Daoy (cell line): ENCODE results near the gene YEATS2. TPM values are rescaled to one million over a fixed set of nuclear protein-coding genes. Genes with fewer than 3 reads are reported as not detected.

Experiments used
- DNase-seq: peaks from one replicate; pipeline ENCODE4 v3.0.0-alpha.2; 2015; ENCODE audit warnings: low read depth
- total RNA-seq: library from RNA; depleted of rRNA; stranded (reverse); fragments of >200 nt; shearing (Covaris generic); gene quantifications from 2 replicates; pipeline ENCODE4 v1.2.3, GENCODE V29; 2014; rRNA removed

The YEATS2 gene
- total RNA-seq, 1 experiment from 2014 or later = 21.6 TPM

- no peak for DNase-seq
Observed at GRCh38 chr3:183837390-183837789, 139.8 kb downstream of the YEATS2 start.

DNA sequence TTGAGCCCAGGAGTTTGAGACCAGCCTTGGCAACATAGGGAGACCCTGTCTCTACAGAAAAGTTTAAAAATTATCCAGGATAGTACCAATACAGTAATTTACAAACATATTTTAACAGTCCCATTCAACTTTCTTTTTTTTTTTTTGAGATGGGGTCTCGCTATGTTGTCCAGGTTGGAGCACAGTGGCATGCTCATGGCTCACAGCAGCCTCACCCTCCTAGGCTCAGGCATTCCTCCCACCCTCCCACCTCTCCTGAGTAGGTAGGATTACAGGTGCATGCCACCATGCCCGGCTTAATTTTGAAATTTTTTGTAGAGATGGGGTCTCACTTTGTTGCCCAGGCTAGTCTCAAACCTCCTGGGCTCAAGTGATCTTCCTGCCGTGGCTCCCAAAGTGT lies 140.3 kb downstream of the YEATS2 start:
- DNase-seq = no peak

DNA sequence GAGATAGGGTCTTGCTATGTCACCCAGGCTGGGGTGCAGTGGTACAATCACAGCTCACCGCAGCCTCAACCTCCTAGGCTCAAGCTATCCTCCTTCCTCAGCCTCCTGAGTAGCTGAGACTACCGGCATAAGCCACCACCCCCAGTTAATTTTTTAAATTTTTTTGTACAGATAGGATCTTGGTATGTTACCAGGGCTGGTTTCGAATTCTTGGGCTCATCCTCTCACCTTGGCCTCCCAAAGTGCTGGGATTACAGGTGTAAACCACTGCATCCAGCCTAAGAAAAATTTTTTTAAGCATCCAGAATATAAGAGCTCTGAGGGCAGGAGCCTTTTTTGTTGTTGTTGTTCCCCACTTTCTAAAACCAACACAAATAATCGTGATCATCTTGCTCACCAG lies 142.2 kb downstream of the YEATS2 start:
- DNase-seq = no peak

DNA sequence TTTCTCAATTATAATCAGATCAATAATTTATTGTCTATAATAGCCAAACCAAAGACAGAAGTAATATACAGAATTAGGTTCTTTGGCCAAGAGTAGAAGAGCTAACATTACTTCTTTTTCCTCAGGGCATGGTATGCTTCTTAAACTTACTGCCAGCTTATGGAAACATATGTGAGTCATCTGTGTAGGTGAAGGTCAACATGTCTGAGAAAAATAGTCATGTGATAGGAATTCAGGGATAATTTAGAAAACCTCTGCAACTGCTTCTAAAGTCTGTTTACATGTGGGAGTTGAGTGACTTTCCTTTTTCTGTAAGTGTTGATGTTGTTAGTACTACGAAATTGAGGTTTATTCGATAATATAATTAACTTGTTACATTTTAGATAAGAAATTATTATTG lies 147.0 kb downstream of the YEATS2 start:
- DNase-seq = peak; percentile 70

DNA sequence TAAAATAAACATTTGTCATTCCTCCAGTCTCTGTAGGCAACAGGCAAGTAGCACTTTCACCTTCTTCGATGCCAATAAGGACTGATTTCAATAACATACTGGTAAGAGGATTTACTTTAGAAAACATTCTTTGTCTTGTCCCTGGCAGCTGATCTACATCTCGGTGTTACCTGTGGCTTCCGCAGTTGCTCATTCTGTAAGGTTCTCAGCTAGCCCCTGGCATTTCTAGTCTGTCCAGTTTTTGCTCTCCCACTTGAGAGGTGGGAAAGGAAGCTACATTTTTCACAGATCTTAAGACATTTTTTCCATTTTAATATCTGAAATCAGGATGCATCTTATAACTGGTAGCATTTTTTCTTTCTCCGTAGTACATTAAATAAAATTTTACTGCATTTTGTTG lies 147.5 kb downstream of the YEATS2 start:
- DNase-seq = no peak

GRCh38 chr3:183845608-183846288 lies 148.2 kb downstream of the YEATS2 start:
- peak; percentile 16 for DNase-seq

DNA sequence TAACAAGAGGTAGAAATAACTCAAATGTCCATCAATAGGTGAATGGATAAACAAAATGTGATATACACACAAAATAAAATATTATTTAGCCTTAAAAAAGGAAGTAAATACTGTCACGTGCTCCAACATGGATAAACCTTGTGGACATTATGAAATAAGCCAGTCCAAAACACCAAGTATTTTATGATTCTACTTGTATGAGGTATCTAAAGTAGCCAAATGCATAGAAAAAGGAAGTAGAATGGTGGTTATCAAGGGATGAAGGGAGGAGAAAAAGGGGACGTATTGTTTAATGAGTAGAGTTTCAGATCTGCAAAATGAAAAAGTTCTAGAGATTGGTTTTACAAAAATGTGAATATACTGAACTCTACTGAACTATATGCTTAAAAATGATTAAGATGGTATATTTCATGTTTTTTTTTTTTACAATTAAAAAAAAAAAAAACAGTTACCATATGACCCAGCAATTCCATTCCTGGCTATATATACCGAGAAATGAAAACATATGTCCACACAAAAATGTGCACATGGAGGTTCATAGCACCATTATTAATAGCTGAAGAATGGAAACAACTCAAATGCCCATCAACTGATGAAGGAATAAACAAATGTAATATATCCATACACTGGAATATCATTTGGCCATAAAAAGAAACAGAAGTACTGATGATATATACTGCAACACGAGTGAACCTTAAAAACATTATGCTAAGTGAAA lies 156.9 kb downstream of the YEATS2 start:
- no peak for DNase-seq

DNA sequence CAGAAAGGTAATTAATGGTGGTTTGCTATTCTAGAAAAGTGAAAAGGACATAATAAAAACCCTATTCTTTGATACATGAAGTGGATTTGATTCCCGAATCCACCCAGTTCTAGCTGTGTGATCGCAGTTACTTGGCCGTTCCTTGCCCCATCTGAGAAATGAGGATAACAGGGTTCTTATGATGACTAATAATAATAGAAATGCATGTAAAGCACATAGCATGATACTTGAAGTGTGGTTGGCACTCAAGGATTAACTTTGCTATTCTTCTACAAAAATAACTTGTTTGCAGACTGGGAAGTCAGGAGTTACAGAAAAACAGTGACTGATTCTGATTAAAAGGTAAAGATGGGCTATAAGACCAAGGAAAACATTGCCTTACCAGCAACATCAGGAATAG lies 160.3 kb downstream of the YEATS2 start:
- no peak for DNase-seq

Other genes starting within 250 kb of the YEATS2 start
- not detected in 2 replicates for gene KLHL6, start 142.1 kb upstream of the YEATS2 start, total RNA-seq
- 9.3 and 12.5 TPM in 2 replicates for gene KLHL24, start 62.2 kb upstream of the YEATS2 start, total RNA-seq
- gene MAP6D1, start 127.8 kb downstream of the YEATS2 start, total RNA-seq = 1.7 and 6.8 TPM in 2 replicates
- gene PARL, start 187.1 kb downstream of the YEATS2 start, total RNA-seq = 73.9 and 88.0 TPM in 2 replicates